Cerebellar cortex (tissue), 1 donor: ENCODE results near the gene TMEM132C.

Experiments
- DNase-seq: peaks from one replicate; pipeline ENCODE4 v3.0.0-alpha.2; 2015; ENCODE audit warnings: low spot score

TMEM132C gene

DNA sequence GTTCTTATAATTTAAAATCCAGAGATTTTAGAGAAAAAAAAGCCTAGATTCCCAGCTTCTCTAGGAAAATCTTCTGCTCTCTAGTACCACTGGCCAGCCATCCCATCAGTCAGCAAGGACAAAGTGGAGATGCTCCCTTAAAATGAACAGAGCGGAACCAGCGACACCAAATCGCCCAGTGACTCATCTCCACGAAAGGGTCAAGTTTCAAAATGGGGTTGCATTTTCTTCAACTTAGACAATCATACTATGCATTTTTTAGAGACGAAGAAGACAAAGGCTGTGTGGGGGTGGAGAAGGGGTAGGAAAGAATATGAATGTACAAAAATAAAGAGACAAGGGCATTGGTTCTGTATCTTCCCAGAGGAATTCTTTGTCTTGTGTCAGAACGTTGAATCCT is 344.8 kb downstream of the TMEM132C start:
- DNase-seq, result no peak

DNA sequence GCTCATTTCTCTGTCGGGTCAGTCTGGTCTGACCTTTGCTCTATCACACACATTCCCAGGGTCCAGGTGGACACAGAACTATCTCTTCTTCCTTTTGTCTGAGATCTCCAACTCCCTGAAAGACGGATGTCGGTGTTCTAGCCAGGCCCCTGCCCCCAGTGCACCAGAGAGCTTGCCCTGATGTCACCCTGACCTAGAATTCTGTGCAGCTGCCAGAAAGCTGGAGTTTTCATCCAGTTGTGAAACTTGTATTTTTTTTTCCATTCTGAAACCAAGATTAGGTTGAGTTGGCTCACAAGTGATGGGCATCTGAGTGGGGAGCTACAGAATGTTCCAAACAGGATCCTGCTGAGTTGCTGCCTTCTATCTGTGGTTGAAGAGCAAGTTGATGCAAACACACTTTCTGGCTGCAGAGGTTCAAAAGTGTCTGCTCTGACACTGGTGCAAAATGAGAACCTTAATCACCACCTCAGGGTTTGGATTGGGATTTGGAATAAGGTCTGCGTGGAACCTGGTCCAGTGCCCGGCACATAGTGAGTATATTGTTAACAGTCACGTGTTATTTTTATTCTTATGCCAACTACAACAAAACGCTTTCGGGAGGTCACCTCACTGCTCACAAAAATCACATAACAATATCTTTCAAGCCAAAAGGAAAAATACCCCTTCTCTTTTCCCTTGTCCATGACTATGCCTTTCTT is 345.3 kb downstream of the TMEM132C start:
- DNase-seq, result no peak

DNA sequence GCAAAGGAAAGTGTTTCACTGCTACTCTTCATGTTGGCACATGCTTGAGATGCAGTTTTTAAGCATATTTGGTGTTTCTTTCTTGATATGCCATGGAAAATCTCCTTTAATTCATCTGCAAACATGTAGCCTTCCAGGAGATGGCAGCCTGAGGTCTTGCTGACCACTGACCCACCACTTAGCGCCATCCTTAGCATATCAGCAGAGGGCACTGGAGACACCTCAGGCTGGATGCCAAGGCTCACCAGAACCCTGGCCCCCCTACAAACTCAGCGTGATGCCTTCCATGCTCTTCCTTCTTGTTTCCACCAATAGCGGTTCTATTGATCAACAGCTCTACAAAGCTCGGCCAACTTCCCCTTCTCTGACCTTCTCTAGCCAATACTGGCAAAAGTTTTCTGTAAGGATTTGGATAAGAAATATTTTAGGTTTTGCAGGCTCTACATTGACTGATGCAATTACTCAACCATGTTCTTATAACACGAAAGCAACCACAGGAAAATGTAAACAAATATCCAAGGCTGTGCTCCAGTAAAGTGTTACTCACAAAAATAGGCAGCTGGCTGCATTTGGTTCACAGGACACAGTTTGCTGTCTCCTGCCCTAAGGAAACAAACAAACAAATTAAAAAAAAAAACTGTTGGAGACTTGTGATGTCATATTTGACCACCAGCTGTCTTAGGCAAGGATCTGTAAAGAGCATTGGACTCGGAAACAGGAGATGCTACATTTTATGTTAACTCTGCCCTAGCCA is 347.0 kb downstream of the TMEM132C start:
- DNase-seq, result peak; percentile 72

DNA sequence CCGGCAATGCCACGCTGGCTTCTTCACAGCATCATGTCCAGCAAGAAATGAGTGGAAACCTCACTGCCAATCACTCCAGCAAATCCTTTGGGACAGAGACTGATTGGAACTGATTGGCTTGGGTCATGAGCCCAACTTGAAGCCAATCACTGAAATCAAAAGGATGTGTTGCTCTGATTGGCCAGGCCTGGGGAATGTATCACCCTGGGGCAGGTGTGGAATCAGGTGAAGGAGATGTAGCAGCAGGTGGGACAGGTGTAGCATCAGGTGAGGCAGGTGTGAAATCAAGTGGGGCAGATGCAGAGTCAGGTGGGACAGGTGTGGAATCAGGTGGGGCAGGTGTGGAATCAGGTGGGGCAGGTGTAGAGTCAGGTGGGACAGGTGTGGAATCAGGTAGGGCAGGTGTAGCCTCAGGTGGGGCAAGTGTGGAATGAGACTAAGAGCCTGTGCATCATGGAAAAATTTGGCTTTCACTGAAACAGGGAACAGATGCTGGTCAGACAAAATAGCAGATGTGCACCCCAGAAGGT is 350.4 kb downstream of the TMEM132C start:
- DNase-seq, result no peak

DNA sequence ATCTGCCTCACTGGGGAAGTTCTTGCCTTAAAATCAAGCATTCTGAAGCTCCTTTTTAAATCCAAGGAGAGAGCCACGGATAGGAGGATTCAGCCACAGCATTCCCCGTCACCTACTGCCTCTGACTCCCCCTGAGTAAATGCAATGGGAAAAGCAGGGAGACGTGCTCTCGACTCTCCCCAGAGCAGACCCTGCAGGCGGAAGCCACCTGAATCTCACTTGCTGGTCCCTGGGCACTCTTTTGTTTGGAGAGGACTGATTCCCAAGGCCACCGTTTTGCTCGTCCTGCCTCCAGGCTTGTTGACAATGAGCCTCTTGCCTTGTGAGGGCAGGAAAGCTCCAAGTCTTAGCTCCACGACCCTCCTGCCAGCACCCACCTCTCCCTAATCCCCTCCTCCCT is 352.3 kb downstream of the TMEM132C start:
- no peak for DNase-seq

DNA sequence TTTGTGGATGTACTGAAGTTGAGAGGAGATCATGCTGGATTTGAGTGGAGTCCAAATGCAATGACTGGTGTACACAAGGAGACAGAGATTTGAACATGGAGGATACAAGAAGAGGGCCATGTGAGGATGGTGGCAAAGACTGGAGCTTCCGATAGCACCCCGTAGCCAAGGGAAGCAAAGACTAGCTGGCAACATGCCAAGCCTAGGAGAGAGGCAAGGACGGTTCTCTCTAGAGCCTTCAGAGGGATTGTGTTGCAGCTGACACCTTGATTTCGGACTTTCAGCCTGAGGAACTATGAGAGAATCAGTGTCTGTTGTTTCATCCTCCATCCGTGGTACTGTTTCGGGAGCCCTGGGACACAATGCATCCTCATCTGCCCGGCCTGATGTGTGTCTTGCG is 354.3 kb downstream of the TMEM132C start:
- no peak for DNase-seq

DNA sequence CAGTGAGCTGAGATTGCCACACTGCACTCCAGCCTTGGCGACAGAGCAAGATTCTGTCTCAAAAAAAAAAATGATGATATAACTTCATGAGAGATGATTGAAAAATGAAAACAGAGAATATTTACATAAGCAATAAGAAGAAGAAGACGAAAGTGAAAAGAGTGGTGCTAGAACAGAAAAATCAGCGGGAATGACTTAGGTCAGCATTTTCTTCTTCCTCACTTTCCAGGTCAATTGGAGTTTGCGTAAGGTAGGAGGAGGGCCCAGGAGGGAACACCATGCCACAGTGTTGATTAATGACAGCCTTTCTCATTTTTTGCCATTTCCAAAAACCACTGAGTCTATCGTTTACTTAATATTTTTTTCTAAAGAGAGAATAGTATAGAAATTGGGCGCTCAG is 356.8 kb downstream of the TMEM132C start:
- no peak for DNase-seq

DNA sequence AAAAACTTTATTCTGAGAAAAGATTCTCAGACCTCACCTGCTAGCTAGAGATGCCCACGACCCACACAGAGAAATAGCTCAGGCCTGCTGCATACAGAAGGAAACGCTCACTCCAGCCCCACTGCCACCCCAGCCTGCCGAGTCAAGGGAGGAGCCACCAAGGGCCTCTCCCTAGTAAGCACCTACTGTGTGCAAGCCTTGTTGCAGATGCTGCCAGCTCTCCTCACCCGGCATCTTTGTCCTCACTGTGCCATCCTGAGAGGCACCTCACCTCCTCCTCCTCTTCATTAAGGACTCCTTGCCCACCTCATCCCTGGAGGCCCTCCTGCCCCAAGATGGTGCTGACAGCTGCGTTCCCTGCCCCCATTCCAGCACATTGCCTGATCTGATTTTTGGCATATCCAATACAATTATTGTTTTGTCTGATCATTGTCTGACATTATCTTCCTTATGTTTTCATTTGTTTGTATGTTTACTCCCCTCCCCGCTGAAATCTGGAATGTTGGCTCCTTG is 359.9 kb downstream of the TMEM132C start:
- no peak for DNase-seq

DNA sequence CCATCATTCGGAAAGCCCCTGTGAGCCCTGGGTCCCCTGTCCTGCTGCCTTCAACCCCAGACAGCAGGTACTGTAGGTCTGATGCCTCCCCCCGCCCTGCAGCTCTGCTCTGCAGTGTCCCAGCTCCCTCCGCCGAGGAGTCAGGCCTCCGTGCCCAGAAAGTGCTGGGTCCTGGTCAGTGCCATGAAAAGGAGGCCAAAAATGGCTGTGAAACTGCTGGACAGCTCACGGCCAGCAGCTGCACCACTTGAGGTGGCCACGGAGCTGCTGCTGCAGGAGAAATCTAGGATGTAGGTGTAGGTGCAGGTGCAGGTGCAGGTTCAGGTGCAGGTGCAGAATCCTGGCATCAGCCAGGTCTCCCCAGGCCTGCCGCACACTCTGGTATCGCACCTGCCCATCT is 360.7 kb downstream of the TMEM132C start:
- DNase-seq, result no peak

DNA sequence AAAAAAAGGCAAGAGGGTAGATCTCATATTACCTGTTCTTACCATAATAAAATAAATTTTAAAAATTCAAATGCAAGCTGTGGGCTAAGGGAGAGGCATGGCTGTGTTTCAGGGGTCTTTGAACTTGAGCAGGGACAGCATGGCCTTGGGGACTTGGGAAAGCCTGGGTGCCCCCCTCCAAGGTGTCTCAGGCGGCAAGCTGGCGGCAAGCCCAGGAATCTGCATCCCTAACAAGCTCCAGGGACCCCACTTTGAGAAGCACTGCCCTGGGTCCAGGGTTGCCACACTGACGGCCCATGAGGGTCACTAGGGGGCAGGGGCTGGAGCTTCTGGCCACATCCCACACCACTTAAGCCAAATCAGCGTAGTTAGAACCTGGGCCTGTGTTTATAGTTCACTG is 363.0 kb downstream of the TMEM132C start:
- DNase-seq, result no peak

DNA sequence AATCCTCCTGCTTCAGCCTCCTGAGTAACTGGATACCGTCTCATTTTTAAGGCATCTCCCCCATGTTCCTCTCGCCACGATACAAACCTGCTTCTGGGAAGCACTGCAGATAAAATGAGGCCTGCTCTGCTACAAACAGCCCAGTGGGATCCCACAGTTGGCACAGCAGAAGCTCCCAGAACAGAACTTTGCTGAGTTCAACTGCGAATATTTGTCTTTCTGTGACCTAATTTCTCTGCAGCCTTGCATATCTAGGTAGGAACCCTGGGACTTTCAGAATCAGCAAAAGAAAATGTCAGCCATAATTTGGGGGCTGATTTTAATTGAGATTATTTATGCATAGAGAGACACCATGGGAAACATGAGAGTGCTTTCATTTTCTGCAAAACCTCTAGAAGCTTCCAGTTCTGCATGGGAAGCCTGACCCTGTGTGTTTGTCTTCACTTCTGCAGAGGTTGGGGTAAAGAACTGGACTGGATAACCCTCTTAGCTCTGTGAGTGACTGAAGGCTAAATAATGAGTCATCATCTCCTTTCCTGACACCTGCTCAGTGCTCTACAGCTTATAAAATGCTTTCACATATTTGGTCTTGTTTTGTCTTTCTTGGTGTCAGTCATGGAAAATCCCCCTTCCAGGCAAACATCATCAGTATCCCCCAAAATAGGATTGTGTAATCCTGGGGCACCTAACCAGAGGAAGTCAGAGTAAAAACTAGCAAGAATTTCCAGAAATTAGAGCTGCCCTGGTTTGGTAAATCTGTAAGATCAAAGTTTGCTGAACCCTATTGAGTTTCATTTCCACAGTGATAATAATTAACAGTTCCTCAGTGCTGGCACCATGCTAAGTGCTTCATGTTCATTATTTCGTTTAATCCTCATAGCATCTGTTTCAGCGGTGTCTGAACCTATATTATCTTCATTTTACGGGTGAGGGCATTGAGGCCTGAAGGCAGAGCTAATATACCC is 371.0 kb downstream of the TMEM132C start:
- DNase-seq, result no peak

DNA sequence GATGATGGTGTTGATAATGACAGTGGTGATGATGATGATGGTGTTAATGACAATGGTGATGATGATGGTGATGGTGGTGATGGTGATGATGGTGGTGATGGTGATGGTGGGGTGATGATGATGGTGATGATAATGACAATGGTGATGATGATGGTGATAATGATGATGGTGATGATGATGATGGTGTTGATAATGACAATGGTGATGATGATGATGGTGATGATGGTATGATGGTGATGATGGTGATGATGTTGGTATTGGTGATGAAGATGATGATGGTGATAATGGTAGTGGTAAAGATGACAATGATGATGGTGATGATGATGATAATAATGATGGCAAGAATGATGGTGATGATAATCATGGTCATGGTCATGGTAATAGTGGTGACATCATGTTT is 372.1 kb downstream of the TMEM132C start:
- DNase-seq, result no peak

DNA sequence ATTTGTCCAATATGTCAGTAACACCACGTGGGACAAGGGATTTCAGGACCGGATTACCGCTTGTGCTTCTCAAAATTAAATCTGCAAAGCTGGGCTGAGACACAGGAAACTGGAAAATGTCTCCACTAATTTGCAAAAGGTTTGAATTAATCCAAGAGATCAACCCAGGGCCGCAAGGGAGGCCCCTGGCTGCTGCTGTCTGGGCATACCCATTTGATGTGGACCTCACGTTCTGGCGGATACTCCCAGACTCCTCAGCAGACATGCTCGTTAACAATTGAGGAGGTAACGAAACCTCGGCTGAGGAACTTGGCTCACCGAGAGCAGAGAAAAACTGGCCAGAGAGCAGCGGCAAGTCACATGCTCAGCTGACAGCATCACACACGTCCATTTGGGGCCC is 376.2 kb downstream of the TMEM132C start:
- no peak for DNase-seq

DNA sequence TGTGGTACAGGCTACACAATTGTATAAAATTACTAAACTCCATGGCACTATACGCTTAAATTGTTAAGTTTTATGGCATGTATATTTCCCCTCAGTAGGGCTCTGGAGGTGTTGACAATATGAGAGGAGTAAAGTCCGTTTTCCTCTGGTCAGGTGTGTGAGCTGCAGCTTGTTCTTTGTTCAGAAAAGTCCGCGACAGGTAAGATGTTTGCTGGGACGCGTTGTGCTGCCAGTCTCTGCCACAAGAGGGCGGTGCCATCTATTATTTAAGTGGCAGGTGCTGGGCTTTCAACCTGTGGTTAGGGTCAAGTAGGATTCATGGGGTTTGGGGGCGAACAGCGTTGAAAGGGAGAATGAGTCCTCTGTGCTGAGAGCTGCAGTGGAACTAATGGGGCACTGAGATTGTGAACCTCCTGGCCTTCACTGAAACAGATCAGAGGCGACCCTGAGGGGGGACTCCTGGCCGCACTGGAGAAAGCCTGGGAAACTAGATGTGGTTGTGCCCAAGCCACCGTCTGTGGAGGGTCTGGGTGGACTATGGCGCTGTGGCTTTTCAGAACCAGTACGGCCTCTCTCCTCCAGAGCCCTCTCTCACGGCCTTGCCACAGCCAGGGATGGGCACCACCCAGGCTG is 377.8 kb downstream of the TMEM132C start:
- DNase-seq, result peak; percentile 22

DNA sequence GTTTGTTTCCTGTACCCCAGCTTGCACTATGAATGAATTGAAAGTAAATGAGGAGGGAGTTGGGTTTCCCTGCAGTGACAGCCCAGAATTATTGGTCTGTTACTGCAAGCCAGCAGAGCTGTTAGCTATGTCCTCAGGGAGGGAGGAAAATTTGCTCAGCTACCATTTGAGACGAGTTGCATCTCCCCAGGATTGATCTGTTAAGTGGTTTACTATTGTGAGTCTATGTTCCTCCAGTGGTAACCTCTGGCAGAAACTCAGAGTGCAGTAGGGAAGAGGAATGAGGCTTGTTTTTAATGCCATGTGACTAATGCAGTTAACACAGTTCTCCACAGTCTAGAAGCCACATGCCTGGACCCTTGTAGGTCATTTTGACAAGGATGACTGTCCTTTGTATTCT is 382.9 kb downstream of the TMEM132C start:
- no peak for DNase-seq

DNA sequence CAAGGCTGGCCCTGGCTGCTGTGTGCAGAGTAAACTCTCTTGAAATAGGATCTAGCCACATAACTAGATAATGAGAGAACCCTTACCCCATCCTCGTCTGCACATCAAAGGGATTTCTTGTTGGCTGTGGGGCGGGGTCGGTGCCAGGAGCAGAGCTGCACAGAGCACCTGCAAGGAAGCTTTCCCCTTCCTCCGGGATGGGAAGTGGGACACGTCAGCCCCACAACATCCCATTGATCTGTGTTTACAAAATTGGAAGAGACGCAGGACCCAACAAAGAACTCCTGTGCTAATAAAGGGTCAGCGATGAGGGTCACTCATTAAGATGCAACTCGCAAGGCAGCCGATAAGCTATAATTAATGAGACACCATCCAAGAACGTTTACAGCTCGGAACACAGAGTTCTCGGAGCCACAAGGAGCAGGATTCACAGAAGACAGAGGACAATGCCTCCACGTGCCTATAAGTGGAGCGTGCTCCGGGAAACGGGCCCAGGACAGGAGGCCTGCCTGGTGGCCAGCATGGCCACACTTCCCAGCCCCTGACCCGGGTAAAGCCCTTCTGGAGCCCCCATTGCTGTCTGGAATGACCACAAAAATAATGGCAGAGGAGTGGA is 385.3 kb downstream of the TMEM132C start:
- no peak for DNase-seq

DNA sequence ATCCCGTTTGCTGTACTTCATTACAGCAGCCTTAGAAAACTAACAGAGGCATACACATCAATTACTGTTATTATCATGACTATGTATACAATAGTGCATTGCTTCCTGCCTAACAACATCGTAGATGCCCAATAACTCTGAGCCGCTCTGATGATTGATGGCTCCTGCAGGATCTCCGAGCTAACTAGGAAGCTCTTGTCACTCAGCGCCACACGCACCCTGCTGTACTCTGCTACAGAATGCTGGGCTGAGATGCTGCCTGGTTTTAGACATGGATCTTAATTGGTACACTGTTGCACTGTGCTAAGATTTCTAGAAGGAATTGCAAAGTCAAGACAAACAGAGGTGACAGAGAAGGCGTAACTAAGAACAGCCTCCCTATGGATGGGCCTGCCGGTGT is 387.5 kb downstream of the TMEM132C start:
- no peak for DNase-seq

DNA sequence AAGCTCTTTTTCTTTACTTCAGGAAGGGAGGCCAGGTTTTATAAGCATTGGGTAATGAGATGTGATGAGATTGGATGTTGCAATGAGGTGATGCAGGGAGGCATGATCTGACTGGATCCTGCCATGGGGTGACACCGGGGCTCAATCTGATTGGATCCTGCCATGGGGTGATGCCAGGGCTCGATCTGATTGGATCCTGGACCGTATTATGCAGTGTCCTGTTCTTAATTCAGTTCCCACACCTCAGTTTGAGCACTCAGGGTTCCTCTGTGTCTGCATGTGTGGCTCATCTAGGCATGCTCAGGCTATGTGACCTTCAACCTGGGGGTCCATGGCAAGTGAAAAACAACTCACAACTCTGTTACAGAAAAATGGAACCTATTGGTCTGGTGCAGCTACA is 390.4 kb downstream of the TMEM132C start:
- DNase-seq, result no peak

DNA sequence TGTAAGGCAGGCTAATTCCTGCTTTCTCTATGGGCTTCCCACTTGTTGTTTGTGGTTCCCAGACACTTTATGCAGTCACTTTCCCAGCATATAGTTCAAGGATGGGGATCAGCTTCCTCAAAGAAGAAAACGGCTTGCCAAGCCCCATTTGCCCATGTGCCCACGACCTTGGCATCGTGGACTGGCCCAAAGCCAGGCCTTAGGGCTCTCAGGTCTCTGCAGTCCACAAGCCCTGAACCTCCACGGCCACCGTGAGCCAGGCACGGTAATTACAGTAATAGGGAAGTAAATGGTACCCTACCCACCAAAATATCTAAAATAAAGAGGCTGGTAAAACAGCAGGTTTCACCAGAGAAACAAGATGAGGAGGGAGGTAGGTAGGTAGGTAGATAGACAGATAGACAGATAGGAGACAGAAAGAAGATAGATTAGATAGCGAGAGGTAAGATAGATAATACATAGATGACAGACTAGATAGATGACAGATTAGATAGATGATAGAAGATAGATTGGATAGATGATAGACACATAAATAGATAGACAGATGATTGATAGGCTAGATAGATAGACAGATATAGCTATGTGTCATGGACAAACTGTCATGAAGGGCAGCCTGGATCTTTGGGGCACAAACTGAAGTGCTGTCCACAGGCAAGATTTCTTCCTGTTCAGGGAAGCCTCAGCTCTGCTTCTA is 393.7 kb downstream of the TMEM132C start:
- DNase-seq, result peak; percentile 25

DNA sequence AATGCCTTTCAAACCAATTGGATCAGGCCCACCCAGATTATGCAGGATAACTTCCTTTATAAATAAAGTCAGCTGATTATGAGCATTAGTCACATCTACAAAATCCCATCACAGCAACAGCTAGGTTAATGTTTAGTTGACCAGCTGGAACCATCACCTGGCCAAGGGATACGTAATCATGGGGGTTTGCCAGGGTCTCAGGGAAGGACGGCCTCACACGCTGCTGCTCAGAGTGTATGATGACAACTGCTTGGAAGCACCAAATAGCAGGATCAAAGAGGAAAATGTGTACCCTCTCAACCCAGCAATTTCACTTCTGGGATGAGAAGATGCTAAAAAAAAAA is 394.2 kb downstream of the TMEM132C start:
- peak; percentile 81 for DNase-seq

DNA sequence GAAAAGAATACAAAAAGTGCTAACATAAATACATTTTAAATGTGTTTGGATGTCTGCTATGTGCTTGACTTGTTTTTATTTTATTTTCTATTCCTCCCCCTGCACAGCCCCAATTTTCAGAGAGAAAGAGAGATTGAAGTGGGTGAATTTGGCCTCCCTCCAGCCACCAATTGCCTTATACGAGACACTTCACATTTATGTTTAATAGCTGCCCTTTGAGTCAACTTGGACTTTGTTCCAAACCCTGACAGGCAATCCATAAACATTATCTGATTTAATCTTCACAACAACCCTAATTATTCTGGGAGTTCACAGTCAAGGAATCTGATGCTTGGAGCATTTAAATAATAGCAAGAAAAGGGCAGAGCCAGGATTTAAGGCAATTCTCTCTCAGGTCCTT is 395.1 kb downstream of the TMEM132C start:
- DNase-seq, result no peak
